Type B pancreatic cell (in vitro differentiated cells): ENCODE data around the gene ZBTB11. TPM values are rescaled to one million over a fixed set of nuclear protein-coding genes. Genes with fewer than 3 reads are reported as not detected.
"Not testable (repeated sequence)": the region's sequence is repeated elsewhere in the genome, so short reads cannot be mapped to it uniquely, and the experiment has no call there.

ENCODE experiments used
- DNase-seq: peaks from one replicate; pipeline ENCODE4 v3.0.0; 2021; ENCODE audit warnings: mixed read lengths; ENCODE audit not compliant: unreplicated experiment; ENCODE audit errors: extremely low spot score
- H3K27ac Mint-ChIP-seq: 2 replicates; pipeline ENCODE4 v1.8.0; 2021; ENCODE audit warnings: mild to moderate bottlenecking, mixed read lengths
- H3K27me3 Mint-ChIP-seq: 2 replicates; pipeline ENCODE4 v1.8.0; 2021; ENCODE audit warnings: mixed read lengths
- H3K36me3 Mint-ChIP-seq: 2 replicates; pipeline ENCODE4 v1.8.0; 2021; ENCODE audit warnings: mixed read lengths
- H3K4me1 Mint-ChIP-seq: one replicate; pipeline ENCODE4 v1.8.0; 2021; ENCODE audit warnings: mixed read lengths; ENCODE audit not compliant: unreplicated experiment
- H3K4me3 Mint-ChIP-seq: 2 replicates; pipeline ENCODE4 v1.8.0; 2021; ENCODE audit warnings: mild to moderate bottlenecking, mixed read lengths
- H3K9me3 Mint-ChIP-seq: 2 replicates; pipeline ENCODE4 v1.8.0; 2021; ENCODE audit warnings: mixed read lengths
- total RNA-seq: library from RNA; stranded (reverse); gene quantifications from 2 replicates; pipeline ENCODE4 v1.2.1, GENCODE V29; 2021; ENCODE audit warnings: low replicate concordance
- TF ChIP-seq, protein P1 (sequence below): fragments of 200-600 bp; sonication (generic); conservative IDR thresholded peaks from 2 replicates; pipeline ENCODE4 v1.5.0; 2021; ENCODE audit warnings: antibody characterized with exemption, mild to moderate bottlenecking

Gene ZBTB11
- total RNA-seq, 1 donor from 2014 or later: 18.4 TPM

DNA sequence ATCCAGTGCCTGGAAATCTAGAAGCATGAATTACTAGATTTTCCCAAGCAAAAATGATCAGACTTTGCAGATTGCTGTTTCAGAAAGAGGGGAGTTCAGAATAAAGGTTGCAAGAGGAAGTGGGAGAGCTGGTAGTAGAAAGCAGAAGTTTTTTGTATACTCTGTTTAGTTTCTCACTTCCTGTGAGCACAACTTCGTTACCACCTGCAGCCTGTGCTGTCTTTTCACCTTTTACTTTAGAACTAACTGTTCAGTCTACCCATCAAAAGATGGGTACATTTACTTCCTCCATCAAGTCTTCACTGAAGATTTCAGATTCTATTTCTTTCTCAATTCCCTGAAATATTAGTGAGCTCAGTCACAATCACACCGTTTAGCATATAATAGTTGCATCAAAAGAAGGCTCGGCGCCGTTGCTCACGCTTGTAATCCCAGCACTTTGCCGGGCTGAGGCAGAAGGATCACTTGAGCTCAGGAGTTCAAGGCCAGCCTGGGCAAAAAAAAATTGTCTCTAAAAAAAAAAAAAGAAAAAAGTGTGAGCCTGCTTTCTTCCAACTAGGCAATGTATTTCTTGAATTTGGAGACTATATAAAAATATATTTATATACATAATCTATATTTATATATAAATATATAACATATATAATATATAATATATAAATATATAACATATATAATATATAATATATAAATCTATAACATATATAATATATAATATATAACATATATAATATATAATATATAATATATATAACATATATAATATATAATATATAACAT, 45.7 kb upstream of the ZBTB11 start:
- Mint-ChIP-seq H3K9me3 (no peaks in the 10 kb centered on the region), H3K4me3 (no peak overlapping the region), H3K27ac (no peak overlapping the region), H3K4me1 (peaks cover 6% of the 10 kb centered on the region), H3K27me3 (no peaks in the 10 kb centered on the region), H3K36me3 (peaks cover under 1% of the 10 kb centered on the region)
- DNase-seq: no peak
- TF ChIP-seq, protein P1, sequence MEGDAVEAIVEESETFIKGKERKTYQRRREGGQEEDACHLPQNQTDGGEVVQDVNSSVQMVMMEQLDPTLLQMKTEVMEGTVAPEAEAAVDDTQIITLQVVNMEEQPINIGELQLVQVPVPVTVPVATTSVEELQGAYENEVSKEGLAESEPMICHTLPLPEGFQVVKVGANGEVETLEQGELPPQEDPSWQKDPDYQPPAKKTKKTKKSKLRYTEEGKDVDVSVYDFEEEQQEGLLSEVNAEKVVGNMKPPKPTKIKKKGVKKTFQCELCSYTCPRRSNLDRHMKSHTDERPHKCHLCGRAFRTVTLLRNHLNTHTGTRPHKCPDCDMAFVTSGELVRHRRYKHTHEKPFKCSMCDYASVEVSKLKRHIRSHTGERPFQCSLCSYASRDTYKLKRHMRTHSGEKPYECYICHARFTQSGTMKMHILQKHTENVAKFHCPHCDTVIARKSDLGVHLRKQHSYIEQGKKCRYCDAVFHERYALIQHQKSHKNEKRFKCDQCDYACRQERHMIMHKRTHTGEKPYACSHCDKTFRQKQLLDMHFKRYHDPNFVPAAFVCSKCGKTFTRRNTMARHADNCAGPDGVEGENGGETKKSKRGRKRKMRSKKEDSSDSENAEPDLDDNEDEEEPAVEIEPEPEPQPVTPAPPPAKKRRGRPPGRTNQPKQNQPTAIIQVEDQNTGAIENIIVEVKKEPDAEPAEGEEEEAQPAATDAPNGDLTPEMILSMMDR: no peak

DNA sequence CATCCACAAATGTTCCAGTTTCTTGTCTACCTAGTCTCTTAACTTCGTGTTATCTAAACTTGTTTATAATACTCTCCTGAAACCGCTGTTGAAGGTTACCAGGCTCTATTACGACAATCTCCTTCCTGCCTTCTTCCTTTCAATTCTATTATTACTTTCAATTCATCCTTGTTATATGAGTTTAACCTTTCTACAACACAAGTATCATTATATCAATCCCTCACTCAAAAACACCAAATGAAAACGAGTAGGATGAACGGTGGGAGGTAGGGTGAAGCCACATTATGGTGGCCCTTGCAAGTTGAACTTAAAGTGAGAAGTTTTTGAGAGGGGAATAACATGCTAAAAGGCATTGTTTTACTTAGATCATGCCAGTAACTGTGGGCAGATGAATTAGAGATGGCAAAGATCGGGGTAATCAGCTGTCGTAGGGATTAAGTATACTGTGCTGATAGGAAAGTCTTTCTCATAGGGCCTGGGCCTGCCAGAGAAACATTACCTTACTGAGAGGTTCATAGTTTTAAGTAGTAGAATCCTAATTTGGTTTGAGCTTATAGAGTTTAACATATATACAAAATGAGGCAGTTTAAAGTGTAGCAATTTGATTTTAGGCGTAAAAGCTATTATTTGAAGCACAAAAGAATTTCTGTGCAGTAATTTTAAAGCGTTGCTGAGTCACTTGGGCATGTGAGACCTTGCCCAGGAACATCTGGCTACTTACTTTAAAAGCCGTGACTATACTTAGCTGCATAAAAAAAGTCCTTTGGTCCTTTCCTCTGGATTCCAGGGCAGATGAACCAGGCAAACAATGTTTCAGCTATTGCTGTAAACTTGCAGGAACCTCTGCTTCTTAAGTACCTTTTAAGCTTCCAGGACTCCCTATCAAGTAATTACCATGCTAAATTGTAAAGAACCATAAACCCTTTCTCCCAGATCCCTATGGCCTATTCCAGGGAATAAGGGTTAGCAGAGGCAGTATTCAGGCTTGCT, 44.2 kb upstream of the ZBTB11 start:
- Mint-ChIP-seq H3K27ac (no peak overlapping the region), H3K4me1 (peaks cover 6% of the 10 kb centered on the region), H3K9me3 (no peaks in the 10 kb centered on the region), H3K36me3 (no peaks in the 10 kb centered on the region), H3K4me3 (no peak overlapping the region), H3K27me3 (no peaks in the 10 kb centered on the region)
- TF ChIP-seq, protein P1: no peak
- no peak for DNase-seq

DNA sequence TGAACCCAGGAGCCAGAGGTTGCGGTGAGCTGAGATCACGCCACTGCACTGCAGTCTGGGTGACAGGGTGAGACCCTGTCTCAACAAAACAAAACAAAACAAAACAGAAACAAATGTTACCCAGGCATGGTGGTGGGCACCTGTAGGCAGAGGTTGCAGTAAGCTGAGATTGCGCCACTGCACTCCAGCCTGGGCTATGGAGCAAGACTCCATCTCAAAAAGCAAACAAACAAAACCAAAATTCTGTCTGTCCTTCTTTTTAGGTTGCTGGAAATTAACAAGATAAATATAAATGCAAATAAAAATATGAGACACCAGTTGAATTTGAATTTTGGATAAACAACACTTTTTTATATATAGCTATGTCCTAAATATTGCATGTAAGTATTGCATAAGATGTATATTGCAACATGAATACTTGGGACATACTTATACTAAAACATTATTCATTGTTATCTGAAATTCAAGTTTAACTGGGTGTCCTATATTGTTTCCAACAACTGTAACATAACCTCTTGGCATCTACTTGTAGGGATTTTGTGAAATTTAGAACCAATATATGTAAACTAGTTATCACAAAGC, 42.8 kb upstream of the ZBTB11 start:
- no peak for DNase-seq
- Mint-ChIP-seq H3K27me3 (no peaks in the 10 kb centered on the region), H3K4me1 (peaks cover 6% of the 10 kb centered on the region), H3K4me3 (no peak overlapping the region), H3K36me3 (no peaks in the 10 kb centered on the region), H3K27ac (no peak overlapping the region), H3K9me3 (no peaks in the 10 kb centered on the region)
- TF ChIP-seq, protein P1: no peak

DNA sequence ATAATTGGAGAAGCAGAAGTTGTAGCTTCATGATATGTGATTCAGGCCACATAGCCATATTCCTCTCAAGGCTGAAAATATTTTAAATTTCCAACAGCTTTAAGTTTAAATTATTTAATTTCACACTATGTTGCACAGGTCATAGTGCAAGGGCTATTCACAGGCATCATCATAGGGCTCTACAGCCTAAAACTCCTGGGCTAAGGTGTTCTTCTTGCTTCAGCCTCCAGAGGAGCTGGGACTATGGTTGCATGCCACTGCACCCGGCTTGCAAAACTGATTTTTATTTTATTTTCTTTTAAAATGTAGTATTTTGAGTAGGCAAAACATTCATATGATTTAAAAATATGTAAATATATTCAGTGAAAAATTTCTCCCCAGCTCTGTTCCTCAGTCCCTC, 41.5 kb upstream of the ZBTB11 start:
- no peak overlapping the region for H3K4me3 Mint-ChIP-seq
- no peak overlapping the region for H3K27ac Mint-ChIP-seq
- TF ChIP-seq, protein P1: no peak
- no peak for DNase-seq
- no peaks in the 10 kb centered on the region for H3K4me1 Mint-ChIP-seq
- no peaks in the 10 kb centered on the region for H3K36me3 Mint-ChIP-seq
- no peaks in the 10 kb centered on the region for H3K27me3 Mint-ChIP-seq
- H3K9me3 Mint-ChIP-seq: no peaks in the 10 kb centered on the region

DNA sequence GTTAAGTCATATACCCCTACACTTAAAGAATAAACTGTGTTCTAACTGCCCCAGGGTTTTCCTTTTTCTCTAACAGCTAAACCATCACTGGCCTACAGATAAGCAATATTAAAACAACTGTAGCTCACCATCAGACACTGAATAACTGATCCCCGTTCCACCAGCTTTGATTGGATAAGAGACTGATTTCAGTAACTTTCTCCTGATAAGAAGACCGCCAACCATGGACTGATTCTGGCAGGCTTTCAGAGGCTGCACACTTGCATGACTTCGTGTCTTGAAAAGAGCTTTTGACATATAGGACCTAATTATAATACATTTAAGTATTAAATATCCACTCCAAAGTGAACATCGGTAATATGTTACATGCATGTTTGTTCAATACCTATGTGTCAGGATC, 32.2 kb upstream of the ZBTB11 start:
- no peaks in the 10 kb centered on the region for H3K4me1 Mint-ChIP-seq
- H3K4me3 Mint-ChIP-seq: no peak overlapping the region
- DNase-seq: no peak
- H3K9me3 Mint-ChIP-seq: no peaks in the 10 kb centered on the region
- no peak overlapping the region for H3K27ac Mint-ChIP-seq
- no peaks in the 10 kb centered on the region for H3K36me3 Mint-ChIP-seq
- TF ChIP-seq, protein P1: no peak
- peaks cover 8% of the 10 kb centered on the region for H3K27me3 Mint-ChIP-seq

DNA sequence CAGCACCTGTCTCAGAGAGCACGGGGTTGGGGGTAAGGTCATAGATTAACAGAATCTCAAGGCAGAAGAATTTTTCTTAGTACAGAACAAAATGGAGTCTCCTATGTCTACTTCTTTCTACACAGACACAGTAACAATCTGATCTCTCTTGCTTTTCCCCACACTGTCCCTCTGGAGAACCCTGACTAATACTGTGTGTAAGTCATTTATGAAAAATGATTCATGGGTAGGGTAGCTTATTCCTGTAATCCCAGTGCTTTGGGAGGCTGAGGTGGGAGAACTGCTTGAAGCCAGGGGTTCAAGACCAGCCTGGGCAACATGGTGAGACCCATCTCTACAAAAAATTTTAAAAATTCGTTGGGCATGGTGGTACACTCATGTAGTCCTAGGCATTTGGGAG, 27.7 kb upstream of the ZBTB11 start:
- H3K36me3 Mint-ChIP-seq, DNase-seq, H3K4me3 Mint-ChIP-seq, H3K27me3 Mint-ChIP-seq, H3K9me3 Mint-ChIP-seq, H3K4me1 Mint-ChIP-seq, H3K27ac Mint-ChIP-seq: not testable (repeated sequence)
